ENCODE measurements around the gene TBC1D22A.

- TF ChIP-seq, protein P1, sequence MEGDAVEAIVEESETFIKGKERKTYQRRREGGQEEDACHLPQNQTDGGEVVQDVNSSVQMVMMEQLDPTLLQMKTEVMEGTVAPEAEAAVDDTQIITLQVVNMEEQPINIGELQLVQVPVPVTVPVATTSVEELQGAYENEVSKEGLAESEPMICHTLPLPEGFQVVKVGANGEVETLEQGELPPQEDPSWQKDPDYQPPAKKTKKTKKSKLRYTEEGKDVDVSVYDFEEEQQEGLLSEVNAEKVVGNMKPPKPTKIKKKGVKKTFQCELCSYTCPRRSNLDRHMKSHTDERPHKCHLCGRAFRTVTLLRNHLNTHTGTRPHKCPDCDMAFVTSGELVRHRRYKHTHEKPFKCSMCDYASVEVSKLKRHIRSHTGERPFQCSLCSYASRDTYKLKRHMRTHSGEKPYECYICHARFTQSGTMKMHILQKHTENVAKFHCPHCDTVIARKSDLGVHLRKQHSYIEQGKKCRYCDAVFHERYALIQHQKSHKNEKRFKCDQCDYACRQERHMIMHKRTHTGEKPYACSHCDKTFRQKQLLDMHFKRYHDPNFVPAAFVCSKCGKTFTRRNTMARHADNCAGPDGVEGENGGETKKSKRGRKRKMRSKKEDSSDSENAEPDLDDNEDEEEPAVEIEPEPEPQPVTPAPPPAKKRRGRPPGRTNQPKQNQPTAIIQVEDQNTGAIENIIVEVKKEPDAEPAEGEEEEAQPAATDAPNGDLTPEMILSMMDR (IDR thresholded peaks at IDR 0.05), result no peak
- TF ChIP-seq POLR2AphosphoS5 (IDR thresholded peaks at IDR 0.05), result no peak
Measured at GRCh38 chr22:46902998-46903916, 140.8 kb downstream of the TBC1D22A start.

Measured in transverse colon (tissue), 4 donors.